SK-N-MC (cell line): ENCODE measurements around the gene PPP6R3.

Experiments
- EZH2 ChIP-seq: fragments of 200-600 bp; sonication (generic); IDR thresholded peaks from one replicate; pipeline ENCODE4 v1.6.1; 2017; ENCODE audit warnings: antibody characterized with exemption
- FOXP2 ChIP-seq: optimal IDR thresholded peaks from 2 replicates; pipeline ENCODE3; 2011; ENCODE audit warnings: mild to moderate bottlenecking, moderate library complexity; ENCODE audit not compliant: insufficient read depth; ENCODE audit errors: extremely low read length, control extremely low read depth
- POLR2AphosphoS5 ChIP-seq: IDR thresholded peaks from 2 replicates; pipeline ENCODE4 v1.6.1; 2012; ENCODE audit warnings: mild to moderate bottlenecking, low read depth, low read length, borderline replicate concordance

DNA sequence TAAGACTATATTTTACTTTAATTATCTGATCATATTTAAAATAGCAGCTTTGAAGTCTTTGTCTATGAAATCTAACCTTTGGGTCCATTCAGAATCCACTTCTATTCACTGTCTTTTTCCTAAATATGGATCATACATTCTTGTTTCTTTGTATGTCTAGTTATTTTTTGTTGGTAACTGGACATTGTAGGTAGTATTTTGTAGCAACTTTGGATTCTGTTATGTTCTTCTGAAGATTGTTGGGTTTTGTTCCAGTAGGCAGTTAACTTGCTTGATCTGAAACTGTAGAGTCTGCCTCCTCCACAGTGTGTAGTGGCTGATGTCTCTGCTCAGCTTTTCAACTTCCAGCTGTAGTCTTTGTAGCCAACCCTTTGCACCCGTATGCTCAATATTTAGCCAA, 186.3 kb downstream of the PPP6R3 start:
- TF ChIP-seq POLR2AphosphoS5 (no peak), EZH2 (no peak), FOXP2 (no peak)
